Astrocyte (in vitro differentiated cells and primary cell): ENCODE measurements around the gene ZNF70. TPM values are rescaled to one million over a fixed set of nuclear protein-coding genes. Genes with fewer than 3 reads are reported as not detected.
A peak's percentile ranks its signal among the peaks of the same experiment; 100 is the strongest.

ENCODE experiments used
- DNase-seq: peaks from one replicate; pipeline ENCODE4 v3.0.0-alpha.2; 2010; ENCODE audit warnings: low read depth
- FAIRE-seq: peaks from 2 replicates; lab custom pipeline; 2011; peaks lifted over from hg19 to GRCh38; lab: Jason Lieb, UNC
- H2AFZ ChIP-seq: 2 replicates; pipeline ENCODE4 v1.6.0; 2012; ENCODE audit warnings: low read depth, low read length, inconsistent platforms
- H3K27ac ChIP-seq: 2 replicates; pipeline ENCODE4 v1.5.1; 2011; ENCODE audit warnings: low read depth, low read length, inconsistent platforms
- H3K27me3 ChIP-seq: 2 replicates; pipeline ENCODE4 v1.6.0; 2011; ENCODE audit warnings: low read length, inconsistent platforms; ENCODE audit not compliant: insufficient read depth
- H3K36me3 ChIP-seq: 2 replicates; pipeline ENCODE4 v1.5.1; 2011; ENCODE audit warnings: low read length, inconsistent platforms; ENCODE audit not compliant: insufficient read depth
- H3K4me1 ChIP-seq: 2 replicates; pipeline ENCODE4 v1.5.1; 2011; ENCODE audit warnings: low read length, inconsistent platforms; ENCODE audit not compliant: insufficient read depth
- H3K4me2 ChIP-seq: 2 replicates; pipeline ENCODE4 v1.6.0; 2012; ENCODE audit warnings: low read length, inconsistent platforms
- H3K4me3 ChIP-seq: 2 replicates; pipeline ENCODE4 v1.5.1; 2011; ENCODE audit warnings: low read depth, mild to moderate bottlenecking, low read length, inconsistent platforms; ENCODE audit not compliant: insufficient read depth
- H3K79me2 ChIP-seq: 2 replicates; pipeline ENCODE4 v1.6.0; 2012; ENCODE audit warnings: mild to moderate bottlenecking, low read length, inconsistent platforms; ENCODE audit not compliant: insufficient read depth
- H3K9ac ChIP-seq: 2 replicates; pipeline ENCODE4 v1.6.0; 2012; ENCODE audit warnings: mild to moderate bottlenecking, low read length, inconsistent platforms
- H3K9me3 ChIP-seq: 2 replicates; pipeline ENCODE4 v1.5.1; 2012; ENCODE audit warnings: low read depth, mild to moderate bottlenecking, low read length, inconsistent platforms; ENCODE audit not compliant: insufficient read depth
- H4K20me1 ChIP-seq: 2 replicates; pipeline ENCODE4 v1.6.0; 2012; ENCODE audit warnings: low read length, inconsistent platforms; ENCODE audit not compliant: insufficient read depth
- H3K27ac Mint-ChIP-seq: one replicate; pipeline ENCODE4 v1.8.0; 2021; ENCODE audit warnings: mild to moderate bottlenecking, mixed read lengths; ENCODE audit not compliant: unreplicated experiment
- H3K27me3 Mint-ChIP-seq: one replicate; pipeline ENCODE4 v1.8.0; 2021; ENCODE audit warnings: low read depth, mixed read lengths; ENCODE audit not compliant: unreplicated experiment
- H3K36me3 Mint-ChIP-seq: one replicate; pipeline ENCODE4 v1.8.0; 2021; ENCODE audit warnings: low read depth, mixed read lengths; ENCODE audit not compliant: unreplicated experiment
- H3K4me1 Mint-ChIP-seq: one replicate; pipeline ENCODE4 v1.8.0; 2021; ENCODE audit warnings: low read depth, mixed read lengths; ENCODE audit not compliant: unreplicated experiment
- H3K4me3 Mint-ChIP-seq: one replicate; pipeline ENCODE4 v1.8.0; 2021; ENCODE audit warnings: mild to moderate bottlenecking, moderate library complexity, mixed read lengths; ENCODE audit not compliant: unreplicated experiment
- H3K9me3 Mint-ChIP-seq: one replicate; pipeline ENCODE4 v1.8.0; 2021; ENCODE audit warnings: mild to moderate bottlenecking, mixed read lengths; ENCODE audit not compliant: unreplicated experiment
- EZH2 ChIP-seq: IDR thresholded peaks from 2 replicates; pipeline ENCODE4 v1.6.1; 2012; ENCODE audit warnings: mild to moderate bottlenecking, low read length, inconsistent platforms; ENCODE audit not compliant: insufficient read depth
- total RNA-seq: library from RNA; stranded (reverse); gene quantifications from 2 replicates; pipeline ENCODE4 v1.2.1, GENCODE V29; 2021
- TF ChIP-seq, protein P1 (sequence below): IDR thresholded peaks from 2 replicates; pipeline ENCODE4 v1.5.1; 2011; ENCODE audit warnings: low read depth, mild to moderate bottlenecking, inconsistent platforms, low read length, moderate library complexity; ENCODE audit not compliant: insufficient read depth

ZNF70 gene
- total RNA-seq, 1 donor from 2014 or later, result 8.8 TPM

DNA sequence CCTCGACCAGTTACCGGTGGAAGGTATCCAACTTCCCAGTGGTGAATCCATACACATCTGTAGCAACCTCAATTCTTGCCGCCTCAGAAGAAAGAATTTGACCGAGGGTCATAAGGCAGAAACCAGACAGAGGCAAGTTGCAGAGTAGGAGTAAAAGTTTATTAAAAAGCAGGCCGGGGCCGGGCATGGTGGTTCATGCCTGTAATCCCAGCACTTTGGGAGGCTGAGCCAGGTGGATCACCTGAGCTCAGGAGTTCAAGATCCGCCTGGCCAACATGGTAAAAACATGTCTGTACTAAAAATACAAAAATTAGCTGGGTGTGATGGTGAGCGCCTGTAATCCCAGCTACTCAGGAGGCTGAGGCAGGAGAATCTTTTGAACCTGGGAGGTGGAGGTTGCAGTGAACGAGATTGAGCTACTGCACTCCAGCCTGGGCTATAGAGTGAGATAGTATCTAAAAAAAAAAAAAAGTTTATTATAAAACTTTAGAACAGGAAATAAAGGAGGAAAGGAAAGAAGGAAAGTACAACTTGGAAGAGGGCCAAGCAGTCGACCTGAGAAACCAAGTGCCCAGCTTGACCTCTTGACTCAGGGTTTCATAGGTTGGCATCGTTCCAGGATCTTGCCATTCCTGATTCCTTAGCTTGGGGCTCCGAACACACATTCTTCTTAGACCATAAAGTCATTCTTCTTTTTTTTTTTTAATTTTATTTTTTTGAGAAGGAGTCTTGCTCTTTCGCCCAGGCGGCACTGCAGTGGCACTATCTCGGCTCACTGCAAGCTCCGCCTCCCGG, 32.3 kb downstream of the ZNF70 start:
- H3K27me3 Mint-ChIP-seq, result peaks cover 1% of the 10 kb centered on the region
- H3K9ac ChIP-seq, result no peak overlapping the region
- H2AFZ ChIP-seq, result no peak overlapping the region
- H3K36me3 Mint-ChIP-seq, result peaks cover 5% of the 10 kb centered on the region
- TF ChIP-seq, protein P1, sequence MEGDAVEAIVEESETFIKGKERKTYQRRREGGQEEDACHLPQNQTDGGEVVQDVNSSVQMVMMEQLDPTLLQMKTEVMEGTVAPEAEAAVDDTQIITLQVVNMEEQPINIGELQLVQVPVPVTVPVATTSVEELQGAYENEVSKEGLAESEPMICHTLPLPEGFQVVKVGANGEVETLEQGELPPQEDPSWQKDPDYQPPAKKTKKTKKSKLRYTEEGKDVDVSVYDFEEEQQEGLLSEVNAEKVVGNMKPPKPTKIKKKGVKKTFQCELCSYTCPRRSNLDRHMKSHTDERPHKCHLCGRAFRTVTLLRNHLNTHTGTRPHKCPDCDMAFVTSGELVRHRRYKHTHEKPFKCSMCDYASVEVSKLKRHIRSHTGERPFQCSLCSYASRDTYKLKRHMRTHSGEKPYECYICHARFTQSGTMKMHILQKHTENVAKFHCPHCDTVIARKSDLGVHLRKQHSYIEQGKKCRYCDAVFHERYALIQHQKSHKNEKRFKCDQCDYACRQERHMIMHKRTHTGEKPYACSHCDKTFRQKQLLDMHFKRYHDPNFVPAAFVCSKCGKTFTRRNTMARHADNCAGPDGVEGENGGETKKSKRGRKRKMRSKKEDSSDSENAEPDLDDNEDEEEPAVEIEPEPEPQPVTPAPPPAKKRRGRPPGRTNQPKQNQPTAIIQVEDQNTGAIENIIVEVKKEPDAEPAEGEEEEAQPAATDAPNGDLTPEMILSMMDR, result no peak
- no peak for TF ChIP-seq EZH2
- H3K9me3 ChIP-seq, result no peaks in the 10 kb centered on the region
- no peak for DNase-seq
- no peaks in the 10 kb centered on the region for H3K4me1 Mint-ChIP-seq
- no peak overlapping the region for H3K27ac ChIP-seq
- FAIRE-seq, result no peak
- peaks cover 3% of the 10 kb centered on the region for H3K9me3 Mint-ChIP-seq
- no peaks in the 10 kb centered on the region for H3K36me3 ChIP-seq
- H3K4me1 ChIP-seq, result peaks cover 4% of the 10 kb centered on the region
- H3K4me3 Mint-ChIP-seq, result no peak overlapping the region
- no peak overlapping the region for H3K4me2 ChIP-seq
- no peaks in the 10 kb centered on the region for H4K20me1 ChIP-seq
- H3K27me3 ChIP-seq, result no peaks in the 10 kb centered on the region
- peaks cover 13% of the 10 kb centered on the region for H3K79me2 ChIP-seq
- H3K4me3 ChIP-seq, result no peak overlapping the region
- no peak overlapping the region for H3K27ac Mint-ChIP-seq

DNA sequence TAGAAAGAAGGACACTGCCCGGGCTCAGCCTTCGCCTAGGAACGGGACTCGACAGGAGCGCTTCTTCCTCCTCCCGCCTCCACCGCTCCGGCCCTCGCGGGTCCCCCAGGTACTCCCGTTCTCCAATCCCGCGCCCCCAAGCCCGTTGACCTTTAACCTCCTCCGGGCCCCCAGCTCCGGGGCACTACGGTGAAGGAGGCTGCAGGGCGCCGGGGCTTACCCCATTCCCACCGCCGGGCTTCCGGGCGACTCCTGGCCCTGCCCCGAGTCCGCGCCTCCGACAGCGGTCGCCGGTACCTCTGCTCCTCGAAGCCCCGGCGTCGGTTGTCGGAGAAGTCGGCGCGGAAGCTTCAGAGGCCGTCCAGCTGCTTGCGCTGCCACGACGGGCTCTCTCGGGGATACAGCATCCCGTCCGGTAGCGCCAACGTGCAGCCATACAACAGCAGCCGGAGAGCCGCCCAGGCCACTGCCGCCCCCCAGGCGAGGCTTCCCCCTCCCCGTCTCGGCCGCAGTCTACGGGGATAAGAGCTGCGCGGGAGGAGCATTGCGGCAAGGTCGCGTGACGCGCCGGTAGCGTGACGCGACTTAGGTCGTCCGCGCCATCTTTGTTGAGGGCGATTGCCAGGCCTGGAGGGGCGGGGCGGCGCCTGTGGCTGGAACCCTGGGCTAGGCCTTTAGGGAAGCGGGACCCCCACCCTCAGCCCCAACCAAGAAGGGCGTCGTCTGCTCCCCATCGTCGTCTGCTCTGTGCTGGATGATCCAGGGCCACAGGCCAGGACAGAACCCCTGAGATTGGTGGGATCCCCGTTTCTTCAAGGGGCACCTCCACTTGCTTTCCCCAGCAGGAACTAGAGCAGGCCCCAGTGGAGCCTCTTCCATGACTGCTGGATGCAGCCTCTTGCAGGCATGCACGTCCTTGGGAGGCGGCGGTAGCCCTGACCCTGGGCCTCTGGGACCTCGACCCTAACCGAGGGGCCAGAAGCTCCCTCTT, 33.8 kb downstream of the ZNF70 start:
- no peaks in the 10 kb centered on the region for H3K9me3 ChIP-seq
- H3K27ac ChIP-seq, result peak overlapping the region; percentile 63
- H4K20me1 ChIP-seq, result no peaks in the 10 kb centered on the region
- DNase-seq (peak; percentile 74), FAIRE-seq (no peak)
- TF ChIP-seq, protein P1, result no peak
- no peak for TF ChIP-seq EZH2
- no peaks in the 10 kb centered on the region for H3K27me3 ChIP-seq
- no peaks in the 10 kb centered on the region for H3K36me3 ChIP-seq
- peaks cover under 1% of the 10 kb centered on the region for H3K9me3 Mint-ChIP-seq
- peaks cover 7% of the 10 kb centered on the region for H3K36me3 Mint-ChIP-seq
- no peaks in the 10 kb centered on the region for H3K4me1 Mint-ChIP-seq
- H3K79me2 ChIP-seq, result peaks cover 13% of the 10 kb centered on the region
- H3K27me3 Mint-ChIP-seq, result no peaks in the 10 kb centered on the region
- H3K4me1 ChIP-seq, result peaks cover 4% of the 10 kb centered on the region
- peak overlapping the region; percentile 78 for H3K4me3 ChIP-seq
- H3K9ac ChIP-seq, result peak overlapping the region; percentile 89
- H3K4me3 Mint-ChIP-seq, result peak overlapping the region; percentile 80
- peak overlapping the region; percentile 98 for H2AFZ ChIP-seq
- H3K4me2 ChIP-seq, result peak overlapping the region; percentile 85
- H3K27ac Mint-ChIP-seq, result no peak overlapping the region
